Endodermal cell (in vitro differentiated cells): ENCODE measurements around the gene NR2C1. TPM values are rescaled to one million over a fixed set of nuclear protein-coding genes. Genes with fewer than 3 reads are reported as not detected.
A peak's percentile ranks its signal among the peaks of the same experiment; 100 is the strongest.

Experiments
- DNase-seq: peaks from one replicate; pipeline ENCODE4 v3.0.0-alpha.2; 2017
- H3K27ac ChIP-seq: 2 replicates; pipeline ENCODE4 v1.5.1; 2013; ENCODE audit warnings: mild to moderate bottlenecking, low read depth, low read length, moderate library complexity
- H3K27me3 ChIP-seq: 2 replicates; pipeline ENCODE4 v1.6.1; 2013; ENCODE audit warnings: mild to moderate bottlenecking, low read length, moderate library complexity; ENCODE audit not compliant: insufficient read depth, control insufficient read depth, poor library complexity, severe bottlenecking
- H3K36me3 ChIP-seq: 2 replicates; pipeline ENCODE4 v1.7.0; 2013; ENCODE audit warnings: mild to moderate bottlenecking, low read length, moderate library complexity; ENCODE audit not compliant: control insufficient read depth, insufficient read depth
- H3K4me1 ChIP-seq: one replicate; pipeline ENCODE4 v1.7.0; 2013; ENCODE audit warnings: low read length; ENCODE audit not compliant: control insufficient read depth, insufficient read depth
- H3K4me3 ChIP-seq: 2 replicates; pipeline ENCODE4 v1.5.1; 2013; ENCODE audit warnings: mild to moderate bottlenecking, low read length, moderate library complexity
- H3K9ac ChIP-seq: 2 replicates; pipeline ENCODE4 v1.6.1; 2013; ENCODE audit warnings: mild to moderate bottlenecking, low read length, moderate library complexity; ENCODE audit not compliant: poor library complexity, severe bottlenecking; ENCODE audit errors: extremely low read depth
- H3K9me3 ChIP-seq: 2 replicates; pipeline ENCODE4 v1.6.1; 2013; ENCODE audit warnings: mild to moderate bottlenecking, low read length, moderate library complexity; ENCODE audit not compliant: control insufficient read depth
- H3K27ac Mint-ChIP-seq: 2 replicates; pipeline ENCODE4 v1.8.0; 2020; ENCODE audit warnings: mixed read lengths
- H3K27me3 Mint-ChIP-seq: 2 replicates; pipeline ENCODE4 v1.8.0; 2021; ENCODE audit warnings: mild to moderate bottlenecking, mixed read lengths; ENCODE audit not compliant: insufficient read depth
- H3K36me3 Mint-ChIP-seq: 2 replicates; pipeline ENCODE4 v1.8.0; 2020; ENCODE audit warnings: low read depth, mixed read lengths
- H3K4me1 Mint-ChIP-seq: 2 replicates; pipeline ENCODE4 v1.8.0; 2020; ENCODE audit warnings: mixed read lengths
- H3K4me3 Mint-ChIP-seq: 2 replicates; pipeline ENCODE4 v1.8.0; 2020; ENCODE audit warnings: mild to moderate bottlenecking, moderate library complexity, mixed read lengths
- H3K9me3 Mint-ChIP-seq: 2 replicates; pipeline ENCODE4 v1.8.0; 2020; ENCODE audit warnings: mild to moderate bottlenecking, mixed read lengths
- WGBS, 2 experiments: methylation state at CpG; one replicate each; pipeline versions ENCODE4 v1.1.5 to v1.1.7; 2013; ENCODE audit warnings: missing lambda C conversion rate in 2 of 2, mixed read lengths in 1 of 2; ENCODE audit not compliant: insufficient coverage in 1 of 2, insufficient read length in 1 of 2; 5-methylcytosine and 5-hydroxymethylcytosine counted together
- total RNA-seq, 2 donors: library from RNA; stranded (reverse); fragmentation: NEBNext Ultra II Directional in 1 of 2; extraction: Animal tissue kit (Norgen Biotek cat#: 25700) in 1 of 2; gene quantifications; 2 replicates in 1 of 2; 3 replicates in 1 of 2; pipeline ENCODE4 v1.2.1, GENCODE V29; 2021
- TF ChIP-seq, protein P1 (sequence below): fragments of 200-600 bp; sonication (generic); conservative IDR thresholded peaks from 2 replicates; pipeline ENCODE4 v1.5.0; 2021; ENCODE audit warnings: antibody characterized with exemption, mild to moderate bottlenecking

NR2C1 gene
- total RNA-seq, 2 donors from 2014 or later = 66.9 to 82.0 TPM

DNA sequence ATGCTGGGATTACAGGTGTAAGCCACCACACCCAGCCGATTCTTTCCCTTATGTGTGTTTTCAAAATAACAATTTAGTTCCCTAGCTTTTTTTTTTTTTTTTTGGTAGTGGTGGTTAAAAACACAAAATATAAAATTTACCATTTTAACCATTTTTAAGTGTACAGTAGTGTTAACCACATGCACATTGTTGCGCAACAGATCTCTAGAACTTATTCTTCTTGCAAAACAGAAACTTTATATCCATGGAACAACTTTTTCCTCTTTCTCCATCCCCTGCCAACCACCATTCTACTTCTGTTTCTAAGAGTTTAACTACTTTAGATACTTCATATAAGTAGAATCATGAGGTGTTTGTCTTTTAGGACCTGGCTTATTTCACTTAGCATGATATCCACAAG lies 68.8 kb downstream of the NR2C1 start:
- H3K9ac ChIP-seq = no peak overlapping the region
- TF ChIP-seq, protein P1, sequence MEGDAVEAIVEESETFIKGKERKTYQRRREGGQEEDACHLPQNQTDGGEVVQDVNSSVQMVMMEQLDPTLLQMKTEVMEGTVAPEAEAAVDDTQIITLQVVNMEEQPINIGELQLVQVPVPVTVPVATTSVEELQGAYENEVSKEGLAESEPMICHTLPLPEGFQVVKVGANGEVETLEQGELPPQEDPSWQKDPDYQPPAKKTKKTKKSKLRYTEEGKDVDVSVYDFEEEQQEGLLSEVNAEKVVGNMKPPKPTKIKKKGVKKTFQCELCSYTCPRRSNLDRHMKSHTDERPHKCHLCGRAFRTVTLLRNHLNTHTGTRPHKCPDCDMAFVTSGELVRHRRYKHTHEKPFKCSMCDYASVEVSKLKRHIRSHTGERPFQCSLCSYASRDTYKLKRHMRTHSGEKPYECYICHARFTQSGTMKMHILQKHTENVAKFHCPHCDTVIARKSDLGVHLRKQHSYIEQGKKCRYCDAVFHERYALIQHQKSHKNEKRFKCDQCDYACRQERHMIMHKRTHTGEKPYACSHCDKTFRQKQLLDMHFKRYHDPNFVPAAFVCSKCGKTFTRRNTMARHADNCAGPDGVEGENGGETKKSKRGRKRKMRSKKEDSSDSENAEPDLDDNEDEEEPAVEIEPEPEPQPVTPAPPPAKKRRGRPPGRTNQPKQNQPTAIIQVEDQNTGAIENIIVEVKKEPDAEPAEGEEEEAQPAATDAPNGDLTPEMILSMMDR = no peak
- no peaks in the 10 kb centered on the region for H3K27me3 ChIP-seq
- peaks cover 6% of the 10 kb centered on the region for H3K27me3 Mint-ChIP-seq
- H3K27ac Mint-ChIP-seq = no peak overlapping the region
- peak overlapping the region; percentile 97 for H3K4me3 Mint-ChIP-seq
- DNase-seq = no peak
- H3K4me3 ChIP-seq = no peak overlapping the region
- WGBS, 2 experiments = 96% methylated on average over 1 of the region's 2 CpGs; no CpG with 5 or more reads in 1 of the 2 experiments
- H3K9me3 Mint-ChIP-seq = peaks cover 30% of the 10 kb centered on the region
- peaks cover 37% of the 10 kb centered on the region for H3K9me3 ChIP-seq
- H3K4me1 ChIP-seq = no peaks in the 10 kb centered on the region
- peaks cover 17% of the 10 kb centered on the region for H3K36me3 ChIP-seq
- peaks cover 16% of the 10 kb centered on the region for H3K36me3 Mint-ChIP-seq
- H3K4me1 Mint-ChIP-seq = peaks cover 6% of the 10 kb centered on the region
- no peak overlapping the region for H3K27ac ChIP-seq

DNA sequence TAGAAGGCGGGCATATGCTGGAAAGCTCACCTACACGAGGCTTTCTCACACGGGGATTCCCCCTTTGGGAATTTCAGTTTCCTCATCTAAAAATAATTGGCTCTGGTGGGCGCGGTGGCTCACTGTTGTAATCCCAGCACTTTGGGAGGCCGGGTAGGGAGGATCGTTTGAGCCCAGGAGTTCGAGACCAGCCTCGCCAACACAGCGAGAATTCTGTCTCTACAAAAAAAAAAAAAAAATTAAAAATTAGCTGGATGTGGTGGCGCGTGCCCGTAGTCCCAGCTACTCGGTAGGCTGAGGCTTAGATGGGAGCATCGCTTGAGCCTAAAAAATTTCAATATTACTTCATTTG lies 69.5 kb downstream of the NR2C1 start:
- Histone ChIP-seq H3K9ac (no peak overlapping the region), H3K27ac (no peak overlapping the region), H3K36me3 (peaks cover 18% of the 10 kb centered on the region), H3K27me3 (no peaks in the 10 kb centered on the region), H3K4me1 (no peaks in the 10 kb centered on the region), H3K9me3 (peaks cover 34% of the 10 kb centered on the region), H3K4me3 (peak overlapping the region; percentile 98)
- TF ChIP-seq, protein P1 = no peak
- H3K4me3 Mint-ChIP-seq = peak overlapping the region; percentile 97
- H3K36me3 Mint-ChIP-seq = peaks cover 18% of the 10 kb centered on the region
- peaks cover 12% of the 10 kb centered on the region for H3K4me1 Mint-ChIP-seq
- peaks cover 26% of the 10 kb centered on the region for H3K9me3 Mint-ChIP-seq
- H3K27me3 Mint-ChIP-seq = peaks cover 6% of the 10 kb centered on the region
- 60 to 82% methylated on average over 5 to 15 of the region's 15 CpGs for WGBS, 2 experiments
- peak overlapping the region; percentile 95 for H3K27ac Mint-ChIP-seq
- no peak for DNase-seq

DNA sequence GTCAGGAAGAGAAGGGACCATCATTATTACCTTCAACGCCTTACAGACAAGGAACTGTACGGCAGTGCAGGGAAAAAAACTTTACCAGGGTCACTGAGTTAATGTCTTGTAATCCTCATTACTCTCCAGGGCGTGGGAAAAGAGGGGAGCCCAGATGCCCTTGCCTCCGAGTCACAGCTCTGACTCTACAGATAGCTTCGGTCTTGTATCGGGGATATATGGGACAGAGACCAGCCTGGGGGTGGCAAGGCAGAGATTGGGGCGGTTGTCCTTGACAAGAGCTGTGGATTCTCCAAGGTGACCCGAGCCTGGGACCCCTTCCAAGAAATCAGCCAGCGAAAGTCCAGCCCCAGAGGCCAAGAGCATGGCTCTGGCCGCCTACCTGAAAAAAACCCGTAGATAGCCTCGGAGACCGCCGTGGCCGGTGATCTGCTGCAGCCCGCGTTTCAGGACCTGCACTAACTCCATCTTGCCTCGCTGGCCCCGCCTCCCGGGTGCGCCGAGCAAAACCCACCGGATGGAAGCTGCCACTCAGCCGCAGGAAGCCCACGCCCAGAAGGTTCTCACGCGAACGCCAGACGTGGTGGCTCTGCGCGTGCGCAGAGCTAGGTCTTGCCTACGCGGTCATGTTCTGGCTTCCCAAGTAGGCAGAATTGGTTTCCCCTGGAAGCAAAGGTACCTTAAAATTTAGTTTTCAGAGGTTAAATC lies 70.1 kb downstream of the NR2C1 start, which contains the start of gene NDUFA12:
NDUFA12 (minus strand) TSS at position 485 of the 708 bp plus-strand sequence; CDS start at position 468, 17 bp downstream.
- peak; percentile 99 for DNase-seq
- Histone ChIP-seq H3K4me3 (peak within 1 kb of the TSS; percentile 98), H3K9me3 (peaks cover 28% of the 10 kb centered on the region), H3K9ac (peak within 1 kb of the TSS; percentile 86), H3K36me3 (peaks cover 18% of the 10 kb centered on the region), H3K27me3 (no peaks in the 10 kb centered on the region), H3K27ac (no peak within 1 kb of the TSS), H3K4me1 (no peaks in the 10 kb centered on the region)
- peak within 1 kb of the TSS; percentile 97 for H3K4me3 Mint-ChIP-seq
- peaks cover 23% of the 10 kb centered on the region for H3K9me3 Mint-ChIP-seq
- H3K4me1 Mint-ChIP-seq = peaks cover 12% of the 10 kb centered on the region
- WGBS, 2 experiments = 0 to 1% methylated on average over 19 to 34 of the region's 34 CpGs
- TF ChIP-seq, protein P1 = no peak
- H3K27me3 Mint-ChIP-seq = peaks cover 6% of the 10 kb centered on the region
- H3K27ac Mint-ChIP-seq = peak within 1 kb of the TSS; percentile 95
- H3K36me3 Mint-ChIP-seq = peaks cover 18% of the 10 kb centered on the region
